ENCODE data around the gene KCNQ5.
"Not testable (repeated sequence)": the region's sequence is repeated elsewhere in the genome, so short reads cannot be mapped to it uniquely, and the experiment has no call there.

Gene KCNQ5

GRCh38 chr6:72621291-72622093, at the start of gene KCNQ5:
KCNQ5 (plus strand) TSS chr6:72622064.
- peak; percentile 25 for DNase-seq (ENCODE audit: low spot score)

GRCh38 chr6:72579865-72580264, 42.0 kb upstream of the KCNQ5 start:
- no peak for DNase-seq (ENCODE audit: low spot score)

GRCh38 chr6:72580281-72580940, 41.5 kb upstream of the KCNQ5 start:
- DNase-seq (ENCODE audit: low spot score) = peak; percentile 49

DNA sequence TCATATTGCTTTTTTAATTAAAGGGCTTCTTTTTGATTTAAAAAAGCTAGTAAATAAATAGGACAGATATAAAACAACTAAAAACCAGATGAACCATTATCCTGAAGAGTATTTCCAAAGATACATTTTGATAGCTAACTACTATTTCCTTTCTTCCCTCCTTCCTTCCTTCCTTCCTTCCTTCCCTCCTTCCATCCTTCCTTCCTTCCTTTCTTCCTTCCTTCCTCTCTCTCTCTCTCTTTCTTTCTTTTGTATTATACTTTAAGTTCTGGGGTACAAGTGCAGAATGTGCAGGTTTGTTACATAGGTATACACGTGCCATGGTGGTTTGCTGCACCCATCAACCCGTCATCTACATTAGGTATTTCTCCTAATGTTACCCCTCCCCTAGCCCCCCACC, 40.9 kb upstream of the KCNQ5 start:
- DNase-seq (ENCODE audit: low spot score) = not testable (repeated sequence)

- no peak for DNase-seq (ENCODE audit: low spot score)
Observed at GRCh38 chr6:72588155-72588554, 33.7 kb upstream of the KCNQ5 start.

DNA sequence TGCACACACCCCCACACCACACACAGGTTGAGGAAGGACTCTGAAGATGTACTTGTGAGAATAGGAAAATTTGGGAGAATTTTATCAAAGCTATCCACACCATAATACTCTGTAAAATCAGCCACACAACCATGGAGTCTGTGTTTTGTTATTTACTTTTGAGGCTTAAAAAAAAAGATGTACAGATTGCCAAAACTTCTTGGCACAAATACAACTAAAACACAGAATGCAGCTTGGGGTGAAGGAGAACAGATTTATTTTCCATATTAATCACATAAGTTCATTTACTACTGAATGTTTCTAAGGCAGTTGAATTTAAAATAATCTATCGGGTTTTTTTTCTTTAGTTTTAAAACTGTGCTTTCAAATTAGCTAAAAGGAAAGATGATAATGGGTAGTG, 32.8 kb upstream of the KCNQ5 start:
- no peak for DNase-seq (ENCODE audit: low spot score)

DNA sequence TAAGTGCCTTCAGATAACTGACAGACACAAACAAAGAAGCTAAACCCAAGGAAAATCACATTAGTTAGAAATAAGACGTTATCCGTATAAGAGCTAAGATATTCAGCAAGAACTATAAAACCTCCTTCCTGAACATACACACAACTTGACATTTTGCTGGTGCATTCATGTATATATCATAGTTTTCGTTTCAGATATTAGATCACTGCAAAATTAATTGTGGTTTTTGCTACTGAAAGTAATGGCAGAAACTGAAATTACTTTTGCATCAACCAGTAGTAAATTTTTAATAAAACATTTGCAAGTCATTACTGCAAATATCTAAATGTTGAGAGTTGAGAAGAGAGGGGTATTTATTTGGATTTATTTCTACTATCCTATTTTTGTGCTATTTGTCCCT, 26.1 kb upstream of the KCNQ5 start:
- no peak for DNase-seq (ENCODE audit: low spot score)

DNA sequence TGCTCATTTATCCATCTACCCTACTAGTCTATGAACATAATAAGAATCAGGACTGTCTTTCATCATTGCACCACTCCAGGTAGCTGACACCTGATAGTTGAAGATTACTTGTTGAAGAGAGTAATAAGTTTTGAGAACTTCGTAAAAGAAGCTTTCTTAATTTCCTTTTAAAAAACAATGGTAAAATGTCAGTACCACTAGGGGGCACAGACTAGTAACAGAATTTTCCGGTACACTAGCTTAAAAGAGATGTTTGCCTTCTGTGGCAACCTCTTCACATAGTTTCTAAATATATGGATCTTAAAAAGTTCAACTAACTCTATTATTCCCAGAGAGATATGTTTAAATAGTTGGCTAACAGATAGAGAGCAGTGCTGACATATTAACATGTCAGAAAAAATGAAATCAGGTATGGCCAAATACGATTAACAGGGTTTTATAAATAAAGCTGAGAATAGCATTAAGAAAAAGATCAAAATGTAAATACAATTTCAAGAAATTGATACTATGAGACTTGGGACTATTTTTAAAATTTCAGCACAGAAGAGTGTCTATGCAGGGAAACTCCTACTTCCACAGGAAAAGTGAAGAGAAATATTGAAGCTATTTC, 5.4 kb upstream of the KCNQ5 start:
- peak; percentile 41 for DNase-seq (ENCODE audit: low spot score)

DNA sequence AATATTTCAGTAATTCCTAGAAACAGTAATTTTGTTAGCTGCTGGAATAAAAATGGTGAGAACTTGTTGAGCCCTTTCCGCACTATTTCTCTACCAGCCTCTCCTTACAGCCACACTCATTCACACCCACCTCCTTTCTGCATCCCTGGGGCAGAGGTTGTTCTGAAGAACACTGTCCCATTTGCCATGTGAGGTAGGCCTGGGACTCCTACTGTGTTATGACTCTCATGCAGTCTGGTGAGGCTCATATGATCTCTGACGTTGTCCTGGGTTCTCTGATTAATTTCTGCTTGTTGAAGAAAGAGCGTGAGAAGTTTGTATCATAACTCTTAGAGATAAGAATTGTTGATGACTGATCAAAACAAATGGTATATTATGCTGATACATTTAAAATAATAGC, 4.1 kb upstream of the KCNQ5 start:
- DNase-seq (ENCODE audit: low spot score) = no peak

DNA sequence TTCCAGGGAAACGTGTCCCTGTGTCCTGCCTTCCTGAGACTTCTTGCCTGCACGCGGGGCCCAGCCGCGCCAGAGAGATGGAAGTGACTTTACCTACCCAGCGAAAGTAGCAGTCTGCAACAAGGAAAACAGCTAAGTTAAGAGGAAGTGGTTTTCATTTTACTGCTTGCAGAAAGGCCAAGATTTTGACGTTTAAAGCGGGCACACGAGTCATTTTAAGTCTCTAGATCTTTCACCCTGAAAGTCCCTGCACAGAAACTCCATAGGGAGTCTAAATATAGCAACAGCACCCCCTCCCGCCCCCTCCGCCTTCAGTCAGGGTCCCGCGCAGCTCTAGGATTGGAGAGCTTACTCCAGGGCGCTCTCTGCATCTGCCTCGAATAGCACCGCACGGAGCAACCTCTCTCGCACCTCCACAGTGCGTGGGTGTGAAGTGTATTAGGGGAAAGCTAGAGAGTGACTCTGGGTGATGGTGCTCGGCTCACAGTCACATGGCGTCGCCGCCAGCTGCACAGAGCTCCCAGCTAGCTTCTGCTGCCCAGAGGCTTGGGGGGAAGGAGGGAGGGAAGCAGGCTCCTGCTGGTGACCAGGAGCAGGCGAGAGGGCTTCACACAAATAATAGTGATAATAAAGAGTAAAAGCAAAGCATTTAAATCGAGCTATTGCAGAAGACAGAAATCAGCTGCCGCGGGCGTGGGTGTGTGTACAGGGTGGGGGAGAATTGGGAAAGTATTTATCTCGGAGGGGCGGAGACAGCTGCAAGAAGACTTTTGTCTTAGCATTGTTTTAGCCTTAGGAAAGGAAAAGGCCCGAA, 1.8 kb upstream of the KCNQ5 start:
- DNase-seq (ENCODE audit: low spot score) = peak; percentile 31

DNA sequence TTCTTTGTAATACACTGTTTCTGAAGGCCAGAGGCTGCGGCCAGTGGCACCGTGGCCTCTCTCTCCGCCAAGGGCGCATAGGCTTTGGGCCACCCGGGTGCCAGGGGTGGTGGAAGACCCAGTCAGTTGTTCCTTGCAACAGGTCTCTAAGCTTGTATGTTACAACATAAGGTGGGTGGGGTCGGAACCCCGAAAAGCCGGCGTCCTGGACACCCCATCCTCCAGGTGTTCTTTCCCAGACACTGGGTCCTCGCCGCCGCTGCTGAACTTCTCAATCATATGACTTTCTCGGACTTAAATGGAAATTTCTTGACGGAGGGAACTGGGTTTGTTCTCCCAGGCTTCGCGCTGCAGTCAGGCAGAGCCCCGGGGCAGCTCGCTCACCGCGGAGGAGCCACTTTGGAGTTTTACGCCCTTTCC, 983 bp upstream of the KCNQ5 start:
- DNase-seq (ENCODE audit: low spot score) = no peak

- peak; percentile 52 for DNase-seq (ENCODE audit: low spot score)
Observed at GRCh38 chr6:72622094-72622940, 453 bp downstream of the KCNQ5 start.

DNA sequence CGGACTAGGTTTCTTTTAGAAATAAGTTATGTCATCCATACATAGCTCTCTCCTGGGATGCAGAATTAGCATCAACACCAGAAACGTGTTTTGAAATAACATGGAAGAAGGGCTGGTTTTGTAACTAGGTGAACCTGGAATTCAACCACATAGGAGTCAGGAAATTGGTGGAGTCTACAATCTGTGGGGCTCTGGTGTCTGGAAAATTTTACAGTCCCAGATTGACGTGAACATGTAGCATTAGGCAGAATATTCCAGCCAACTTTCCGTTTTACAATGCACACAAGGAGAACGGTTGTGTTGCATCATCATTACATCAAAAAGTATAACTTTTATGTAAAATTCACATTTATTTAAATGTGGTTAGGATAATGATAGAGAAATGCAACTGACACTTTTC, 1.9 kb downstream of the KCNQ5 start:
- no peak for DNase-seq (ENCODE audit: low spot score)

- DNase-seq (ENCODE audit: low spot score) = peak; percentile 40
Observed at GRCh38 chr6:72624557-72625160, 2.8 kb downstream of the KCNQ5 start.

DNA sequence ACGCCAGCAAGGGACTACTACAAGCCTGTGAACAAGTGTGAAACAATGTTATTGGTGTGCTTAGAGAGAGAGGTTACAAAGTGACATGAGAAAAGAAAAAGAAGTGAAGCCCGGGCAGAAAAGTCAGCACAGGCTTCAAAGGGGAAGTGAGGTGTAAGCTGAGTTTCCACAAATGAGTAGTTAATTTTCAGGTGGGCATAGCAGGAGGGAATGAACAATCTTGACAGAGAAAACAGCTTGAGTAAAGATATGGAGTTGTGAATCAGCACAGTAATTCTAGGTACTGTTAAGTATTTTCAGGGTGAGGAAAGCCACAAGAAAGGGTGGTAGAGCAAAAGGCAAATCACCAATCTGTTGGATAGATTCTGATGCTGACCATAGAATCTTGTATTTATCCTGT, 4.3 kb downstream of the KCNQ5 start:
- no peak for DNase-seq (ENCODE audit: low spot score)

- no peak for DNase-seq (ENCODE audit: low spot score)
Observed at GRCh38 chr6:72627539-72627938, 5.7 kb downstream of the KCNQ5 start.

DNA sequence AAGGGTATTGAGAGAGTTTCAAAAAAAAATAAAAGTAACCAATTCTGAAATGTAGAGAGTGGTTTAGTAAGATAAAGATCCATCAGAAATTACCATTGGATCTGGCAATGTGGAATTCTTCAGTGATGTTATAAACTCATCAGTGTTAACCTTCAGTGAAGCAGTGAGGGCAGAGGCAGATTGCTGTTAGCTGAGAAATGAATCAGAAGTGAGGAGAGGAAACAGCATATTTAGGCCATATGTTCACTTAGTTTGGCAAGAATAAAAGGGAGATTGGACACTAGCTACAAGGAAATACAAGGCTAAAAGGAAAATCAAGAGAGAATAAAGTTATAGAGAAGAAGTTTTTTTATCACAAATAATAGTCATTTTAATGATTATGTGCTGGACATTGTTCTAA, 9.6 kb downstream of the KCNQ5 start:
- no peak for DNase-seq (ENCODE audit: low spot score)

DNA sequence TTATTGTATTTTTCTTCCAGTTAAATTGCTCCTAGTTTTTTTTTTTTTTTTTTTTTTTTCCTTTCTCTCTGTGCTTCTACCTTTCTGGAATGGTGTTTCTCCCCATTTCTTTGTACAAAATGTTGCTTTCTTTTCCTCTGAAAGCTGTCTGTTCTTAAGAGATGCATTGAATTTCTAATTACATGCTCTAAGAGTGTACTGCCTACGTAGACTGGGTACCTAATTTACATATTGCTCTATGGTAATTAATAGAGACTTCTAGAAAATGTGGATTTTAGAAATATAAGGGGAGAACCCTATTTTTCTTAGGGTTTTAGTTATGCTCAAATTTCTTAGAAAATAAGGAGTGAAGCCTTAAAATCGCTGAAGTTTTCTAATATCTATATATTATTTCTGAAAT, 13.8 kb downstream of the KCNQ5 start:
- no peak for DNase-seq (ENCODE audit: low spot score)

DNA sequence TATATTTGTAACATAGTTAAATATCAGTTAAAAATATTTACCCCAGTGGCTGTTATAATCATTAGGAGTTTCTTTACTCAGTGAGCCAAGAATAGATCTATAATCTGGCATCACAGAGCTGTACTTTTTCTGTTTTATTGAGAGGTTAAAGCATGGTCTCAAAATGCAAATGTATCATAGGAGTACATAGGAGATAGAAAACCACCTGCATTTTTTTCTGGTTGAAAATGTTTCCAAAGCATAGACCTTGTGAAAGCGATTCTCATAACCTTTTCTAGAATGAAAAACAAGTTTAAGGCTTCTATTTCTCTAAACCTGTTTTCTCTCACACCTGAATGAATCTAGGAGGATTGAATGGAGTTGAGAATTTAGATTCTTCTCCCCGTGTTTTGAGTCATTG, 14.4 kb downstream of the KCNQ5 start:
- no peak for DNase-seq (ENCODE audit: low spot score)

GRCh38 chr6:72636786-72637185, 14.9 kb downstream of the KCNQ5 start:
- DNase-seq (ENCODE audit: low spot score) = no peak
